ENCODE data around the gene RNF41. TPM values are rescaled to one million over a fixed set of nuclear protein-coding genes. Genes with fewer than 3 reads are reported as not detected.
"Not testable (repeated sequence)": the region's sequence is repeated elsewhere in the genome, so short reads cannot be mapped to it uniquely, and the experiment has no call there.

The RNF41 gene
- total RNA-seq, 5 donors from 2014 or later (not counting 1 experiment from before 2014, with no cell fraction given), result 26.3 to 43.1 (median 39.4) TPM

- POLR2A ChIA-PET; H3K27me3 ChIP-seq (replicated peaks in 1 of 2; ENCODE audit: control insufficient read depth in 2 of 2, extremely low read depth in 1 of 2, insufficient read depth in 2 of 2, low read length in 1 of 2); H3K4me3 Mint-ChIP-seq; H3K27ac Mint-ChIP-seq; H3K9me3 ChIP-seq; H3K27me3 Mint-ChIP-seq; H3K4me3 ChIP-seq (ENCODE audit: control insufficient read depth in 1 of 2, extremely low read depth in 1 of 2, low read length in 1 of 2); ATAC-seq (replicated peaks in 1 of 4); H3K36me3 ChIP-seq (ENCODE audit: control insufficient read depth in 2 of 2, extremely low read depth in 1 of 2, insufficient read depth in 1 of 2, low read length in 1 of 2); DNase-seq; H3K9me3 Mint-ChIP-seq; H3K27ac ChIP-seq (ENCODE audit: low read length); H3K36me3 Mint-ChIP-seq: not testable (repeated sequence)
- CTCF ChIA-PET, result interaction anchor here in 1 of 2 donors (0.7 kb wide), 2 partner anchors 44 to 399 kb away, joined by 3 to 4 read pairs; no protein-coding TSS in a partner anchor
- WGBS (ENCODE audit: insufficient coverage), result 60% methylated on average over 1 of the region's 7 CpGs
- peaks cover 9 to 29% of the 10 kb centered on the region in 2 experiments for H3K4me1 ChIP-seq (ENCODE audit: control insufficient read depth in 1 of 2, extremely low read depth in 1 of 2, insufficient read depth in 2 of 2, low read length in 2 of 2)
- peaks cover 23 to 26% (median 24%) of the 10 kb centered on the region in 3 donors for H3K4me1 Mint-ChIP-seq
Measured at GRCh38 chr12:56262955-56263354, 41.2 kb upstream of the RNF41 start.

- Mint-ChIP-seq H3K27me3 (no peaks in the 10 kb centered on the region), H3K27ac (no peak overlapping the region), H3K9me3 (no peaks in the 10 kb centered on the region), H3K4me1 (peaks cover 17 to 22% (median 22%) of the 10 kb centered on the region in 3 donors), H3K36me3 (no peaks in the 10 kb centered on the region), H3K4me3 (no peak overlapping the region)
- Histone ChIP-seq H3K27ac (ENCODE audit: low read length) (no peak overlapping the region), H3K4me3 (ENCODE audit: control insufficient read depth in 1 of 2, extremely low read depth in 1 of 2, low read length in 1 of 2) (no peak overlapping the region), H3K27me3 (replicated peaks in 1 of 2; ENCODE audit: control insufficient read depth in 2 of 2, extremely low read depth in 1 of 2, insufficient read depth in 2 of 2, low read length in 1 of 2) (no peaks in the 10 kb centered on the region), H3K4me1 (ENCODE audit: control insufficient read depth in 1 of 2, extremely low read depth in 1 of 2, insufficient read depth in 2 of 2, low read length in 2 of 2) (peaks cover 12 to 33% of the 10 kb centered on the region in 2 experiments), H3K36me3 (ENCODE audit: control insufficient read depth in 2 of 2, extremely low read depth in 1 of 2, insufficient read depth in 1 of 2, low read length in 1 of 2) (peaks cover 0 to 2% of the 10 kb centered on the region in 2 donors), H3K9me3 (no peaks in the 10 kb centered on the region)
- no peak for DNase-seq
- ATAC-seq (replicated peaks in 1 of 4), result no peak
- ChIA-PET POLR2A (no interaction called here), CTCF (no interaction called here)
- 78% methylated on average over 4 of the region's 5 CpGs for WGBS (ENCODE audit: insufficient coverage)
Measured at GRCh38 chr12:56261503-56262232, 39.9 kb upstream of the RNF41 start.

- Histone ChIP-seq H3K27me3 (replicated peaks in 1 of 2; ENCODE audit: control insufficient read depth in 2 of 2, extremely low read depth in 1 of 2, insufficient read depth in 2 of 2, low read length in 1 of 2) (no peaks in the 10 kb centered on the region), H3K27ac (ENCODE audit: low read length) (no peak overlapping the region), H3K4me1 (ENCODE audit: control insufficient read depth in 1 of 2, extremely low read depth in 1 of 2, insufficient read depth in 2 of 2, low read length in 2 of 2) (peaks cover 7 to 31% of the 10 kb centered on the region in 2 experiments), H3K9me3 (no peaks in the 10 kb centered on the region), H3K36me3 (ENCODE audit: control insufficient read depth in 2 of 2, extremely low read depth in 1 of 2, insufficient read depth in 1 of 2, low read length in 1 of 2) (peaks cover under 1 to 6% of the 10 kb centered on the region in 2 donors), H3K4me3 (ENCODE audit: control insufficient read depth in 1 of 2, extremely low read depth in 1 of 2, low read length in 1 of 2) (no peak overlapping the region)
- Mint-ChIP-seq H3K9me3 (no peaks in the 10 kb centered on the region), H3K27ac (no peak overlapping the region), H3K36me3 (peaks cover 4% of the 10 kb centered on the region), H3K4me1 (peaks cover 18 to 24% (median 24%) of the 10 kb centered on the region in 3 donors), H3K4me3 (no peak overlapping the region), H3K27me3 (no peaks in the 10 kb centered on the region)
- ATAC-seq (replicated peaks in 1 of 4) (no peak), DNase-seq (no peak)
- ChIA-PET CTCF (no interaction called here), POLR2A (no interaction called here)
- 82% methylated on average over 3 of the region's 3 CpGs for WGBS (ENCODE audit: insufficient coverage)
Measured at GRCh38 chr12:56260921-56261320, 39.2 kb upstream of the RNF41 start.

DNA sequence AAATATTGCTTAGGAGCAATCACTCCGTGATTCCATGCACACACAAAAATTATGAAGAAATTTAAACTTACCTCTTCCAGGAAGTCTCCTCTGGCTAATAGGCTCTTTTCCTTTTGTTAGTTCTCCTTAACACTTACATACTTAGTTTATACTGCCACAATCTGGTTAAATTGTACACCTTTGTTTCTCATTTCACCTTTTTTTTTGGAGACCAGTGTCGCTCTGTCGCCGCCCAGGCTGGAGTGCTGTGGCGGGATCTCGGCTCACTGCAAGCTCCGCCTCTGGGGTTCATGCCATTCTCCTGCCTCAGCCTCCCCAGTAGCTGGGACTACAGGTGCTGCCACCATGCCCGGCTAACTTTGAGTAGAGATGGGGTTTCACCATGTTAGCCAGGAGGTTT is 38.7 kb upstream of the RNF41 start:
- Mint-ChIP-seq H3K27me3 (no peaks in the 10 kb centered on the region), H3K9me3 (no peaks in the 10 kb centered on the region), H3K36me3 (peaks cover 6% of the 10 kb centered on the region), H3K27ac (no peak overlapping the region), H3K4me1 (peaks cover 20 to 25% (median 22%) of the 10 kb centered on the region in 3 donors), H3K4me3 (no peak overlapping the region)
- Histone ChIP-seq H3K9me3 (no peaks in the 10 kb centered on the region), H3K27ac (ENCODE audit: low read length) (no peak overlapping the region), H3K27me3 (replicated peaks in 1 of 2; ENCODE audit: control insufficient read depth in 2 of 2, extremely low read depth in 1 of 2, insufficient read depth in 2 of 2, low read length in 1 of 2) (no peaks in the 10 kb centered on the region), H3K4me1 (ENCODE audit: control insufficient read depth in 1 of 2, extremely low read depth in 1 of 2, insufficient read depth in 2 of 2, low read length in 2 of 2) (peaks cover 7 to 27% of the 10 kb centered on the region in 2 experiments), H3K36me3 (ENCODE audit: control insufficient read depth in 2 of 2, extremely low read depth in 1 of 2, insufficient read depth in 1 of 2, low read length in 1 of 2) (peaks cover 2 to 10% of the 10 kb centered on the region in 2 donors), H3K4me3 (ENCODE audit: control insufficient read depth in 1 of 2, extremely low read depth in 1 of 2, low read length in 1 of 2) (no peak overlapping the region)
- DNase-seq (no peak), ATAC-seq (replicated peaks in 1 of 4) (no peak)
- CTCF ChIA-PET, result no interaction called here
- POLR2A ChIA-PET, result no interaction called here
- 91% methylated on average over 5 of the region's 8 CpGs for WGBS (ENCODE audit: insufficient coverage)

DNA sequence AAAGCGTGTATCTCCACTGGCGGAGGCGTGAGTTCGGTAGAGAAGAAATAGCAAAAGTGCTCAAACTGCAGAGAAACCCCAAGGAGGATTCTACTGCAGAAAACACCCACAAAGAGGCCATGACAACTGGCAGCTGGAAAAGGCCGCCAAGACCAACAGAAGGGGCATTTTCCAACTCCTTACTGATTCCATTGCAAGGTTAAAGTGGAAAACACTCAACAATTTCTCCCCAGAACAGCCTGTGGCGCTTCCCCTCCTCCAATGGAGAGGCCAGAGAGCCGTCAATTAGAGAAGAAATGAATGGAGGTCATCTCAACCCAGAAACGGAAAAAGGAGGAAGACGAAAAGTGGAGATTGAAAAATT is 37.1 kb upstream of the RNF41 start:
- H3K4me1 Mint-ChIP-seq, result peaks cover 20 to 25% (median 24%) of the 10 kb centered on the region in 3 donors
- Histone ChIP-seq H3K4me3 (ENCODE audit: control insufficient read depth in 1 of 2, extremely low read depth in 1 of 2, low read length in 1 of 2) (peak overlapping the region; percentile 77 to 81), H3K9me3 (no peaks in the 10 kb centered on the region), H3K4me1 (ENCODE audit: control insufficient read depth in 1 of 2, extremely low read depth in 1 of 2, insufficient read depth in 2 of 2, low read length in 2 of 2) (peaks cover 7 to 27% of the 10 kb centered on the region in 2 experiments), H3K27me3 (replicated peaks in 1 of 2; ENCODE audit: control insufficient read depth in 2 of 2, extremely low read depth in 1 of 2, insufficient read depth in 2 of 2, low read length in 1 of 2) (no peaks in the 10 kb centered on the region), H3K27ac (ENCODE audit: low read length) (peak overlapping the region; percentile 71), H3K36me3 (ENCODE audit: control insufficient read depth in 2 of 2, extremely low read depth in 1 of 2, insufficient read depth in 1 of 2, low read length in 1 of 2) (peaks cover 4 to 23% of the 10 kb centered on the region in 2 donors)
- peak overlapping the region; percentile 86 to 90 for H3K27ac Mint-ChIP-seq
- no peaks in the 10 kb centered on the region for H3K27me3 Mint-ChIP-seq
- WGBS (ENCODE audit: insufficient coverage), result 9% methylated on average over 4 of the region's 9 CpGs
- ChIA-PET CTCF (interaction anchor here (0.9 to 1.4 kb wide), 8 partner anchors 8 to 205 kb away, joined by 3 to 10 read pairs (median 4); partner anchors contain the start of genes COQ10A (in 1 of the 2), CS (in 1 of the 2) and STAT2 (in 1 of the 2)), POLR2A (no interaction called here)
- ATAC-seq (replicated peaks in 1 of 4), result peak in 1 of 4 experiments; percentile 11
- DNase-seq, result no peak
- peak overlapping the region; percentile 81 to 92 (median 90) for H3K4me3 Mint-ChIP-seq
- no peaks in the 10 kb centered on the region for H3K9me3 Mint-ChIP-seq
- H3K36me3 Mint-ChIP-seq, result peaks cover 17% of the 10 kb centered on the region

DNA sequence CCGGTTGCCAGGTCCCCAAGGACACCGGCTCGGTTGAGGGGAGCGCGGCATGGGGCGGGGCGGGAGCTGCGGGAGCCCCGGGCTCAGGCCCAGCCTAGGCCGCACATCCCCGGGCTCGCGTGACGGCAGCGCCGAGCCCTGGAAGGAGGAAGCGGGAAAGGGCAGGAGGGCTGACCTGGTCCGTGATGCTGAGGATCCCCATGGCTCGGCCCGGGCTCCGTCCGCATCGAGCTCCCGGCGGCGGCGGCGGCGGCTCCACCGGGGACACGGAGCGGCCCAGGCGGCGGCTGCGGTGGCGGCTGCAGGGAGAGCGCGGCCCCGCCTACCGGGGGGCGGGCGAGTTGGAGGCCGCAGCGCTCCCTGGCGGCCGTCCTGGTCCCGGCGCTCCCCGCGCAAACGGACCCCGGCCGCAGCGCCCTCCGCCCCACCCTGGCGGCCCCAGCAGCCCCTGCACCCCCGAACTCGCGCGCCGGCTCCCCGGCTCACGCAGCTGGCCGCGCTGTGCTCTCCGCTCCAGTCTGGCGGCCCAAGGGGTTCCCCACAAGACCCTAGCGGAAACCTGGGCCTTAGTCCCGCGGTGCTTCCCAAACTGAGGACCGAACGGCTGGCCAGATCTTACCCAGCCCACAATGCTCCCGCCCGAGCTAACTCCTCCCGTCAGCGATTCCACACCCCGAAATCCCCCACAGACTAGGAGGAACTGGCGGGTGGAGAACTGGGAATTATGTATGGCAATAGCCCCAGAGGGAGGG is 36.5 kb upstream of the RNF41 start, which contains the start of gene ANKRD52:
TSS of gene ANKRD52 (minus strand) at position 317 of the 752 bp plus-strand sequence. CDS start at position 202, 115 bp downstream.
- CTCF ChIA-PET, result interaction anchor here (0.6 to 1.8 kb wide), 13 partner anchors 9 to 285 kb away, joined by 3 to 10 read pairs (median 4); partner anchors contain the start of genes COQ10A (in 1 of the 2), CS (in 1 of the 2), RNF41 (in 1 of the 2) and SMARCC2 (in 1 of the 2)
- no peaks in the 10 kb centered on the region for H3K27me3 Mint-ChIP-seq
- peak within 1 kb of the TSS; percentile 71 for H3K27ac ChIP-seq (ENCODE audit: low read length)
- no peaks in the 10 kb centered on the region for H3K9me3 Mint-ChIP-seq
- peak within 1 kb of the TSS; percentile 86 to 90 for H3K27ac Mint-ChIP-seq
- H3K9me3 ChIP-seq, result no peaks in the 10 kb centered on the region
- H3K4me3 ChIP-seq (ENCODE audit: control insufficient read depth in 1 of 2, extremely low read depth in 1 of 2, low read length in 1 of 2), result peak within 1 kb of the TSS; percentile 77 to 82
- ATAC-seq (replicated peaks in 1 of 4), result peak; percentile 94 to 97 (median 96)
- peak; percentile 47 to 93 (median 73) for DNase-seq
- WGBS (ENCODE audit: insufficient coverage), result under 1% methylated on average over 69 of the region's 78 CpGs
- no peaks in the 10 kb centered on the region for H3K27me3 ChIP-seq (replicated peaks in 1 of 2; ENCODE audit: control insufficient read depth in 2 of 2, extremely low read depth in 1 of 2, insufficient read depth in 2 of 2, low read length in 1 of 2)
- peaks cover 7 to 27% of the 10 kb centered on the region in 2 experiments for H3K4me1 ChIP-seq (ENCODE audit: control insufficient read depth in 1 of 2, extremely low read depth in 1 of 2, insufficient read depth in 2 of 2, low read length in 2 of 2)
- H3K36me3 ChIP-seq (ENCODE audit: control insufficient read depth in 2 of 2, extremely low read depth in 1 of 2, insufficient read depth in 1 of 2, low read length in 1 of 2), result peaks cover 9 to 29% of the 10 kb centered on the region in 2 donors
- H3K36me3 Mint-ChIP-seq, result peaks cover 23% of the 10 kb centered on the region
- H3K4me1 Mint-ChIP-seq, result peaks cover 20 to 25% (median 24%) of the 10 kb centered on the region in 3 donors
- H3K4me3 Mint-ChIP-seq, result peak within 1 kb of the TSS; percentile 81 to 92 (median 90)
- POLR2A ChIA-PET, result interaction anchor here (0.6 to 1.1 kb wide), 2 partner anchors 8 to 483 kb away, joined by 3 to 4 read pairs; partner anchors contain the start of gene COQ10A (in 1 of the 2)

All from T-cell (primary cell).